AG08396 (cell line): ENCODE data around the gene ARF3.
"Not testable (repeated sequence)": the region's sequence is repeated elsewhere in the genome, so short reads cannot be mapped to it uniquely, and the experiment has no call there.

Source experiments
- DNase-seq: peaks from one replicate; pipeline ENCODE4 v3.0.0; 2012; ENCODE audit warnings: low spot score, mixed read lengths

Gene ARF3

DNA sequence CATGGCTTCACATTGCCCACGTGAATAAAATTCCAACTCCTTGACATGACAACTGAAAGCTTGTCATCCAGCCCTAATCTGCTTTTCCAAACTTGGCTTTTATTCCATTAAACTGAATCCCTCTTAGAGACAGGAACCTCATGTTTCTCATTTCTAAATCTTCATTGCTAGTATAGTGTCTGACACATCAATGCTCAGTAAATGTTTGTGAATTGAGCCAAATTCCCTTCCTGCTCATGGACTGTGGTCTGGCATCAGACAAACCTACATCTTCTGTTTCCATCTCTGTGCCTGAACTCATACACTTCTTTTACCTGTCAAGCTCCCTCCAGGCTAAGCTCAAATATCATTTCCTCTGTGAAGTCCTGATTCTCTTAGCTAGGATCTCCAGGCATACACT lies 27.7 kb downstream of the ARF3 start:
- DNase-seq, result no peak

DNA sequence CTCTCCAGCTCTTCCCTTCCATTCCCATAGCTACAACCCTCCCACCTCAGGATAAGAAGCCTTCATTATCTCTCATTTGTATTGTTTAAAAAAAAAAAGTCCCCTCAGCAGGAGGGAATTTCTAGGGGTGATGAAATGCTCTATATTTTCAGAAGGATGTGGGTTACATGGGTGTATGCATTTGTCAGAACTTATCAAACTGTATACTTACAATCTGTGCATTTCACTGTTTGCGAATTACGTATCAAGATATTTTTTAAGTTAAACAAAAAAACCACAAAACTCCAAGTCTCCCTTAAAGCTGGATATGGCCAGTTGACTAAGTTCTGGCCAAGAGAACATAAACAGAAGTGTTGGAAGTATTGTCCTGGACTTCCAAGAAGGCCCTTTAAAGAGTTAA lies 30.0 kb downstream of the ARF3 start:
- no peak for DNase-seq

DNA sequence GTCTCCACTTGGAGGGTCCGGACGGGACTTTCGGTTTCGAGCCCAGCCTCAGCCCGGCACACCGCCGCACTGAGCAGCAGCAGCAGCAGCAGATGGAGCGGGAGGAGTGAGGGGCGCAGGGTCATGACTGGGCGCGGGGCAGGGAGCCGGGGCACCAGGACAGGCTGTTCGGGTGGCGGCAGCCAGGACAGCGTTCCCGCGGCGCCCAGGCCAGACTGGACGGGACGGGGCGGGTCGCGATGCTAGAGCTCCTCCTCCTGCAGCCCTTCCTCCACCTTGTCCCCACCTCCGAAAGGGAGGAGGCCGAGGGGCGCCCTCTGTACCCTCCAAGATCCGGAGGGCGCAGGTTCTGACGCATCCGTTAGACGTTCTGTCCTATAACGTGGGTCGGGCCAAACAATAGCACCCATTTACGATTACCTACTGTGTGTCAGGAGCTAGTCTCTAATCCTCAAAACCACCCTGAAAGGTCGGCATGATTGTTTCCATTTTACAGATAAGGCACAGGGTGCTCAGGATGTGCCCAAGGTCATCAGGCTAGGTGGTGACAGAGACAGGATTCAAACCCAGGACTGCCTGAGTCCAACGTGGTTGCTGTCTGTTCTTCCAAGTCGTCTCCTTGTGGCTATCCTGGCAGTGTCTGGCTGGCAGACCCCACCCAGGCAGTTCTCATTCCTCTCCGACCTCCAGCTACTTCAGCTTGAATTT lies 31.8 kb downstream of the ARF3 start, which contains the start of gene FKBP11:
TSS of gene FKBP11 (minus strand) at position 189 of the 708 bp plus-strand sequence. CDS start at position 125, 64 bp downstream.
- peak; percentile 76 for DNase-seq

DNA sequence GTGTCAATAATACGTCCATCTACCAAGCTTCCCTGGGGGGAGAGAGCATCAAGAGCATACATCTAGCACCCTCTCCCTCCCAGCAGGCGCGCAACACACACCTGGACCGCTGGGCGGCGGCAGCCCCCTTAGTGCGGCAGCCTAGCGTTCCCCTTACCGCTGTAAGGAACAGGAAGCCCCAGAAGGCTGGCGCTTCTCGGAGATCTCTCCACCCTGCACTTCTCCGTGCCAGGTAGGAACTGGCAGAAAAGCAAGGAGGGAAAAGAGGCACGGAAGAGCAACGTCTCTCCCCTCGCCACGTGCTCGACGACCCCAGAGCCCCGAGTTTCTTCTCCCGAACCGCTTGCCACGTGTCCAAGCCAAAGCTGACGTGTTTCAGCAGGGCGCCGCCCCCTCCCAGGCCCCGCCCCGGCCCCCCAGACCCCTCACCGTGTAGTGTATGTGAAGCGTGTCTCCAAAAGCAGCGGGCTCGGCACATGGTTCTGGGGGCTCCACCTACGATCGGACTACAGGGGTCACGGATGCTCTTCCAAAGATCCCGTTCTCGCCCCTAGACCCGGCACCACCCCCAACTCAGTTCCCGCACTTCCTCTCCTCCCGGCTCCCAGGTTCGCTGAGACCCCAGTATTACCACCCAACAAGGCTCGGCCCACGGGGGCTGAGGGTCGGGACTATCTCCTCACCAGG lies 32.5 kb downstream of the ARF3 start:
- DNase-seq, result peak; percentile 60

DNA sequence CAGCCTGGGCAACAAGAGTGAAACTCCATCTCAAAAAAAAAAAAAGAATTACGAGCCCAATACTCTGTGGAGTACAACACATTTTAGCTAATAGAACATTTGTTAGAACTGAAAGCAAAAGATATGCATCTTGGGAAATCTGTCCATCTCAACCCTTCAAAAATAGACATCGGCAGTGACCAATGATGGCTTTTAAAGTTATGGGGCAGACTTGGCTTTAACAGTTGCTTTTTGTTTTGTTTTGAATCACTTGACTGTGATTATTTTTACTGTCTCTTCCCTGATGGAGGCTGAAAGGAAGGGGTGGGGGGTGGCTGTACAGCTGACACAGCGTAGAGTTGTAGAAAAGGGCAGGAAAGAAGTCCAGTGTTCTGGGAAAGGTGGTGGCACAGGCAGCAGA lies 34.2 kb downstream of the ARF3 start:
- DNase-seq, result no peak

DNA sequence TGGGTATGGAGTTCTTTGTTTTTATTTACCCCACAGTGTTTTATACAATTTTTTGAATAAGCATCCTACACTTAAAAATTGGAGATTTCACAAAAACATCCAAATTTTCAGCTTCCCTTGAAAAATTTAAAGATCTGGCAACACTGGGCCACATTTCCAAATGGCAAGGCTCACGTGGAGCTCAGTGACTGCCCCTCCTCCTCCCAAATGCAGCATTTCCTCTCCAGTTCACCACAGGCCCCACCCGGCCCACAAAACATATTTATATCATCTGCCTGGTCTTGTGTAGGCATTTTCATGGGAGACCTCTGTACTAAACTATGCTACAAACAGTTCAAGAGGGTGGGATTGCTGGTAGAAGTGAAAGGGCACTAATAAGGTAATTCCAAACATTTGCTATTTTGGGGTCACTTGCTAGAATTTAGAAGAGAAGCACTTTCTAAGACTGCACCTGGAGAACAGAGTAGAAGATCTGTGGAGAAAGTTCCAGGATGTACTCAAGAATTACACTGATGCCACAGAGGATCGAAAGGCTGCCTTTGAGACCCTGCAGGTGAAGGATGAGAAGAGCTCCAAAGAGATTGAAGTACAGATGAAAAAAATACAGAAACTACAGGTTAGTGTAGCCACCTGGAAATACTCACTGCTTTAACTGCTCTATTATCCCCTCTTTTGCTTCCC lies 39.3 kb downstream of the ARF3 start:
- DNase-seq, result no peak

DNA sequence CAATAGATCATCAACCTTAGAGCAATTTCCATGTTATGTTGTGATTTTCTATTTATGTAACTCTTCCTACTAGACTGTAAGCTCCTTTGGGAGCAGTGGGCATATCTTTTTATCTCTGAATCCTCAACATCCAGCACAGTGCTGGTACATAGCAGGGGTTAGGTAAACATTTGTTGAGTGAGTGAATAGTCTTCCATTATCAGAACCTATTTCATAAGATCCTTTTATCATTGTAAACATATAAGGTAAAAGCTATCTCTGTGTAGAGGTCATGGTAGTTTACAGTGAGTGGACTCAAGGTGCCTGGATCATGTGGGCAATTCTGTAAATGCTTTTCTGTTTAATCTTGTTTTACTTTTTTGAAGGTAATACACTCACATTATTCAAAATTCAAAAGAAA lies 47.1 kb downstream of the ARF3 start:
- DNase-seq, result no peak

DNA sequence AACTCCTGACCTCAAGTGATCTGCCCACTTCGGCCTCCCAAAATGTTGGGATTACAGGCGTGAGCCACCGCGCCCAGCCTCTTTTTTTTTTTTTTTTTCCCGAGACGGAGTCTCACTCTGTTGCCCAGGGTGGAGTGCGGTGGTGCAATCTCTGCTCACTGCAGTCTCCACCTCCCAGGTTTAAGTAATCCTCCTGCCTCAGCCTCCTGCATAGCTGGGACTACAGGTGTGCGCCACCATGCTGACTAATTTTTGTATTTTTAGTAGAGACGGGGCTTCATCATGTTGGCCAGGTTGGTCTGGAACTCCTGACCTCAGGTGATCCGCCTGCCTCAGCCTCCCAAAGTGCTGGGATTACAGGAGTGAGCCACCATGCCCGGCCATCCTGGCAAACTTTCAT lies 47.6 kb downstream of the ARF3 start:
- not testable (repeated sequence) for DNase-seq

DNA sequence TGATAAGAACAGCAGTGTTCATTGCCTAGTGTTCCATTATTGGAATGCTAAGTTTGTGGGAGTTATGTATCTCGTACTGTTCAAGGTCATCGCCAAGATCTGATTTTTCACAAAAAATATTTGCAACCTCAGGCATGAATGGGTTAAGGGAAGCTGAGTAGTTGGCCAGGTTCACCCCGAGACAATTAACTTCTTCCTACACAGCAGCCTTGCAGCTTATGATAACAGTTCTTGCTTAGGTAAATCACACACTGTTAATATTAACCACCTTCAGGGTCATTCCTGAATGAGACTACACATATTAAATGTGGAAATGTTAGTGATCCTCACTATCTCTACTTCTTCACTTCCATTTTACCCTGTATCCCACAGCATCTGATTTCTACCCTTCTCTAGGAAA lies 50.0 kb downstream of the ARF3 start:
- DNase-seq, result no peak

DNA sequence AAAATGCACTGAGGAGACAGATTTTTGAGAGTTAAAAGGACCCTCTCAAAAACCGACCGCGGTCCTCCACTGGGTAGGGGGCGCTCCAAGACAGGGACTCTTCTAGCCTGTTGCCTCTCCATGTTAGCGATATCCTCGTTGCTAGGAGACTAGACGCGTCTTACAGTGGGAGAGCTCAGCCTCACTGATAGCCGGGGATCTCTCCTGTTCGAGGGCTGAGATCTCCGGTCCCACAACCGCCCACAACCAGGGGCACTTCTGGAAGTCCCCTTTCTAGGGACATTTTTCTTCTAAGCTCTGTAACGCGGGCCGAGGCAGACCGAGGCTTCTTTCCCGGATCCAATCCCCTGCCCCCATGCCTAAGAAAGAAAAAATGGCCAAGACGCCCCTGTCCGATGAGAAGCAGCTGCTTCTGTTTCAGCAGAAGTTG lies 53.3 kb downstream of the ARF3 start:
- DNase-seq, result peak; percentile 81

DNA sequence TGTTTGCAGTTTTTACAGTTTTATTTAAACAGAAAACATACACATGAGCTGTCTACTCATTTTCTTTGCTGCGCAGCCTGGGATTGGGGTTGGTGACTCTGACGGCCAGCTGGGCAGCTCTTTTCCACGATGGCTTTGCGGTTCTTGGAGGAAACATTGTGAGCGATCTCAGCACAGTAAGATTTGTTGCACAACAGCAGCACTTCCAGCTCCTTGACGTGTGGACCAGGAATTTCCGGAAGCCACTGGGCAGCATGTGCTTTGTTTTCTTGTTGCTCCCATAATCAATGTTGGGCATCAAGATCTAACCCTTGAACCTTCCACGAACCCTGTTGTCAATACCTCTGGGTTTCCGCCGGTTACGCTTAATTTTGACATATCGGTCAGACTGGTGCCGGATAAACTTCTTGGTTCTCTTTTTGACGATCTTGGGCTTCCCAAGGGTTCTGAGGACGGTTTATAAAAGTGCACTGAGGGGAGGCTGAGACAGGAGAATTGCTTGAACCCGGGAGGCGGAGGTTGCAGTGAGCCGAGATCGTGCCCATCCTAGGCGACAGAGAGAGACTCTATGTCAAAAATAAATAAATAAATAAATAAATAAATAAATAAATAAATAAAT lies 53.8 kb downstream of the ARF3 start:
- DNase-seq, result no peak

DNA sequence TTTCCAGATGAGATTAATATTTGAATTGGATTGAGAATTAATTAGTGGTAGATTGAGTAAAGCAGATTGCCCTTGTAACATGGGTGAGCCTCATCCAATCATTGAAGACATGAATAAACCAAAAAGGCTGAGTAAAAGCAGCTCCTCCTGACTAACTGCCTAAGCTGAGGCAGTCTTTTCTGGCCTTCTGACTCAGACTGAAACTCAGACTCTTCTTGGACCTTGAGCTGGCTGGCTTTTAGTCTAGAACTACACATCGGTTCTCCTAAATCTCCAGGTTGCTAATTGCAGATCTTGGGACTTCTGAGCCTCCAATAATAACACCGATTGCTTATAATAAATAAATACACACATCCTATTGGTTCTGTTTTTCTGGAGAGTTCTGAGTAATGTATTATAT lies 56.0 kb downstream of the ARF3 start:
- peak; percentile 48 for DNase-seq

DNA sequence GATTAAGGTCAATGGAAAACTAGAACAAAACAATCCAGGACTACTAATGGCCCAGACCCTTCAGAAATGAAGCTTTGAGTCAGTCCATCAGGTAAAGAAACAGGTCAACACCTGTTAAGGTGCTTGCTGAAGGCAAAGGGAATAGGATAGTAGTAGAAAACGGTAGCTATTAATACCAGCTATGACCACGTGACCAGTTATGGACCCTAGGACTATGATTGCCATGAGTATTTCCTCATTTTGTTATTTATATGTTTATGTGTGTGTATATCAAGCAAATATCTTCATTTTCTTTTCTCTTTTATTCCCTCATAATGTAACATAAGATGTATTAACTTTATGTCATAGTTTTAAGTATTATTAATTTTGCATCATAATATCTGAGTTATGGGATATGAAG lies 57.6 kb downstream of the ARF3 start:
- no peak for DNase-seq

DNA sequence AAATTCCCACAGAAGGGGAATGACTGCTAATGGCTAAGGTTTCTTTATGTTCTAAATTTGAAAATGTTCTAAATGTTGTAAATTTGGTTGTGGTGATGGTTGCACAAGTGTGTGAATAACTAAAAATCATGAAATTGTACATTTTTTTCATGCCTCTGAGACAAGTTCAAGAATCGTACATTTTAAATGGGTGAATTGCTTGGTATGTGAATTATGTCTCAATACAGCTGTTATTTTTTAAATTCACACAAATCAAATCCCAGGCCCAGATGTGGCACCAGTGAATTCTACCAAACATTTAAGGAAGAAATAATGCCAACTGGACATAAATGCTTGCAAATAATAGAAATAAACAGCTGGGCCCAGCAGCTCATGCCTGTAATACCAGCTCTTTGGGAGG lies 63.0 kb downstream of the ARF3 start:
- no peak for DNase-seq

DNA sequence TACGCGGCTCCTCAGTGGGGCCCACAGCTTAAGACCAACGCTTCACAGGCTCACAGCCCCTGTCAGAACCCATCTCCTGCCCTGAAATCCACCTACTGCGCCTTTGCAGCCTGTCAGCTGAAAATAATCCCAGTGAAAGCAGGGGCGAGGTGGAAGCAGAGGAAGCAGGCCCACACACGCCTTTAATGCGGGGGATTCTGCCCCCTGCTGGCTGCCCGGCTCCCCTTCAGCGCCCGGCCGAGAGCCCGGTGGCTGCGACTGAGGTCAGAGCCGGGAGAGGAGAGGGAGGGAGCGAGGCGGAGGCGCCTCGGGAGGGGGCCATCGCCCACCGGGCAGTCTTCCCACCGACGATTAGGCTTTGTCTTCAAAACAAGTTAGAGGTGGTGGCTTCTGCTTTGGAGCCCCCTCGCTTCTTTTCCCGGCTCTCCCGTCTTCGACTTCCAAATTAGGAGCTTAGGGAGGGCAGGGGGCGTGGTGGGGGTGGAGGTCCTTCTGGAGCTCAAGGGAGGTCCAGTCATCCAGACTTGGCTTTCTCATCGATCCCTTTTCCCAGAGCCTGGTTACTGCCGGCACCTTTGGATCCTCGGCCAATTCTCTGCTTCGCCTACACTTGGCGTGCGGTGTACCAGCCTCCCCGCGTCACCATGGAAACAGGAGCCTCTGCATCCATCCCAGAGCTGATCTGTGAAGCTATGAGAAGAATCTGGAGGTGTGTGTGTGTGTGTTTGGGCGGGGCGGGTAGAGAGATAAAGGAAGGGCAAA lies 66.4 kb downstream of the ARF3 start:
- DNase-seq, result peak; percentile 81

DNA sequence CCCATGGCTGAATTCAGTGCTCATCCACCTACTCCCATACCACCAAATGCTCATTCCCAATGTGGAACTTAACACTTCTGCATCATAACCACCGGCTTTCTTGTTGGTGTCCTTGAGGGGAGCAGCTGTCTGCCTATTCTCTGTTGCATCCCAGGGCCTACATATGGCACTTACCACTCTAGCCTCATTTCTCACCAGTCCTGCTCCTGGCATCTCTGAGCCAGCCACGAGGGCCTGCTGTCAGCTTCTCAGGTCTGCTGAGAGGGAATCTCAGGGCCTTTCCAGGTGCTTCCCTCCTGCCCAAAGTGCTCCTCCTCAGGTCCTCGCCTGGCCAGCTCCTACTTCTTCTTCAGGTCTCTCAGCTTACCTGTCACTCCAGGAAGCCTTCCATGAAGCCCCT lies 67.6 kb downstream of the ARF3 start:
- no peak for DNase-seq
